Neuronal stem cell (in vitro differentiated cells): Measurements from ENCODE around the gene TMEM41B.
"Not testable (repeated sequence)": the region's sequence is repeated elsewhere in the genome, so short reads cannot be mapped to it uniquely, and the experiment has no call there.

Source experiments
- DNase-seq: peaks from one replicate; pipeline ENCODE4 v3.0.0-alpha.2; 2013; ENCODE audit warnings: low spot score
- H2AFZ ChIP-seq: one replicate; pipeline ENCODE4 v1.6.1; 2013; ENCODE audit warnings: mild to moderate bottlenecking, low read length, inconsistent platforms
- H2AK5ac ChIP-seq: 2 replicates; pipeline ENCODE4 v1.6.1; 2013; ENCODE audit warnings: low read depth, mild to moderate bottlenecking, inconsistent platforms, low read length, moderate library complexity, mixed read lengths
- H2BK120ac ChIP-seq: 2 replicates; pipeline ENCODE4 v1.6.1; 2013; ENCODE audit warnings: low read depth, mild to moderate bottlenecking, inconsistent platforms, low read length, moderate library complexity, mixed read lengths
- H2BK12ac ChIP-seq: one replicate; pipeline ENCODE4 v1.6.1; 2013; ENCODE audit warnings: low read length, inconsistent platforms
- H2BK15ac ChIP-seq: 2 replicates; pipeline ENCODE4 v1.6.1; 2013; ENCODE audit warnings: mild to moderate bottlenecking, low read length, inconsistent platforms, mixed read lengths
- H2BK5ac ChIP-seq: one replicate; pipeline ENCODE4 v1.6.1; 2013; ENCODE audit warnings: inconsistent platforms, mild to moderate bottlenecking, low read length, moderate library complexity
- H3K14ac ChIP-seq: one replicate; pipeline ENCODE4 v1.6.1; 2013; ENCODE audit warnings: low read length, inconsistent platforms
- H3K18ac ChIP-seq: 2 replicates; pipeline ENCODE4 v1.6.1; 2013; ENCODE audit warnings: low read length, inconsistent platforms
- H3K23ac ChIP-seq: 2 replicates; pipeline ENCODE4 v1.6.1; 2013; ENCODE audit warnings: low read depth, mild to moderate bottlenecking, mixed read lengths, low read length, inconsistent platforms; ENCODE audit not compliant: poor library complexity
- H3K27ac ChIP-seq: replicated peaks from 3 replicates; pipeline ENCODE4 v1.5.1; 2013; ENCODE audit warnings: low read length, inconsistent platforms
- H3K27me3 ChIP-seq, 3 experiments: 2 replicates each; pipeline ENCODE4 v1.6.1; 2013; ENCODE audit warnings: low read length in 3 of 3, mild to moderate bottlenecking in 2 of 3, inconsistent platforms in 1 of 3, low read depth in 1 of 3, mixed read lengths in 1 of 3, moderate library complexity in 1 of 3; ENCODE audit not compliant: control insufficient read depth in 3 of 3, insufficient read depth in 3 of 3
- H3K36me3 ChIP-seq, 2 donors: replicated peaks in 1 of 2; 2 replicates each; pipeline ENCODE4 v1.6.1; 2013; ENCODE audit warnings: low read length in 2 of 2; ENCODE audit not compliant: control insufficient read depth in 2 of 2, insufficient read depth in 2 of 2
- H3K4ac ChIP-seq: 2 replicates; pipeline ENCODE4 v1.6.1; 2013; ENCODE audit warnings: inconsistent platforms, mild to moderate bottlenecking, low read length, moderate library complexity
- H3K4me1 ChIP-seq, 2 donors: 1 replicate in 1 of 2; 2 replicates in 1 of 2; pipeline ENCODE4 v1.6.1; 2013; ENCODE audit warnings: low read length in 2 of 2, low read depth in 1 of 2; ENCODE audit not compliant: control insufficient read depth in 2 of 2, insufficient read depth in 1 of 2
- H3K4me2 ChIP-seq: one replicate; pipeline ENCODE4 v1.6.1; 2013; ENCODE audit warnings: mild to moderate bottlenecking, low read length, inconsistent platforms; ENCODE audit not compliant: insufficient read depth, poor library complexity, severe bottlenecking
- H3K4me3 ChIP-seq, 2 donors: 2 replicates each; pipeline ENCODE4 v1.5.1; 2013; ENCODE audit warnings: low read length in 2 of 2, mild to moderate bottlenecking in 2 of 2, inconsistent platforms in 1 of 2, moderate library complexity in 1 of 2
- H3K79me1 ChIP-seq: one replicate; pipeline ENCODE4 v1.6.1; 2013; ENCODE audit warnings: low read depth, mild to moderate bottlenecking, inconsistent platforms, low read length, moderate library complexity
- H3K9ac ChIP-seq: one replicate; pipeline ENCODE4 v1.6.1; 2013; ENCODE audit warnings: mild to moderate bottlenecking, low read depth, low read length, inconsistent platforms; ENCODE audit not compliant: poor library complexity
- H3K9me3 ChIP-seq, 2 donors: replicated peaks in 1 of 2; 2 replicates each; pipeline versions ENCODE3 to v1.6.1; 2013; ENCODE audit warnings: low read length in 2 of 2, mild to moderate bottlenecking in 2 of 2, inconsistent platforms in 1 of 2, low read depth in 1 of 2, mixed read lengths in 1 of 2, moderate library complexity in 1 of 2; ENCODE audit not compliant: control insufficient read depth in 2 of 2, insufficient read depth in 1 of 2
- H4K8ac ChIP-seq: one replicate; pipeline ENCODE4 v1.6.1; 2013; ENCODE audit warnings: low read depth, mild to moderate bottlenecking, inconsistent platforms, low read length, moderate library complexity
- H4K91ac ChIP-seq: one replicate; pipeline ENCODE4 v1.6.1; 2013; ENCODE audit warnings: low read length, low read depth, mild to moderate bottlenecking, inconsistent platforms; ENCODE audit not compliant: poor library complexity
- WGBS, 2 donors: extraction: QIAGEN DNeasy Blood & Tissue Kit; methylation state at CpG; one replicate each; pipeline ENCODE4 v1.1.7; 2013; ENCODE audit warnings: missing lambda C conversion rate in 2 of 2, mixed read lengths in 1 of 2; ENCODE audit not compliant: insufficient read length in 2 of 2, insufficient replicate concordance in 1 of 2; ENCODE audit errors: extremely low coverage in 2 of 2; 5-methylcytosine and 5-hydroxymethylcytosine counted together

TMEM41B gene

DNA sequence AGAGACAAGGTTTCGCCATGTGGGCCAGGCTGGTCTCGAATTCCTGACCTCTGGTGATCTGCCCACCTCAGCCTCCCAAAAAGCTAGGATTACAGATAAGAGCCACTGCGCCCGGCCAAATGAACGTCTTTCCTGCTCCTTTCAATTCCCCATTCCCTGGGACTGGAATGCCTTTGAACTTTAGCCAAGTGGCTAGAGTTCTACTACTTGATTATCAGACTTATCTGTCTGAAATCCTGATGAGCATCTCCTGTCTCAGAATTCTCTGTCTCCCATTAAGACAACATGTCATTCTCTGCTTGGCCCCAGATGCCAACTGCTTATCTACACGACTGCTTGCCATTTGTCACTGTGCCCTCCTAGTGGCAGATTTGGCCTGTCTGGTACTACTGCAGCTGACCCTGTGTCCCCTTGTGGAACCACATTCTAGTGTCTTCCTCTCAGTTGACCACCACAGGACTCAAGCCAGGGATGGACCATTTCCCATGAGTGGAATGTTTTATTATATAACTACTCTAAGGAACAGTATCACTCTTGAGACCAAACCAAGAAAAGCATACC, 37.0 kb upstream of the TMEM41B start:
- H2BK120ac ChIP-seq, result no peak overlapping the region
- no peak overlapping the region for H4K8ac ChIP-seq
- no peak overlapping the region for H3K9ac ChIP-seq
- H3K27me3 ChIP-seq, result peaks cover 0 to 3% (median 0%) of the 10 kb centered on the region in 3 experiments
- no peak overlapping the region for H3K4me2 ChIP-seq
- no peak overlapping the region for H3K4ac ChIP-seq
- no peaks in the 10 kb centered on the region for H3K36me3 ChIP-seq
- H2BK5ac ChIP-seq, result no peak overlapping the region
- H3K4me1 ChIP-seq, result no peaks in the 10 kb centered on the region
- H2BK15ac ChIP-seq, result no peak overlapping the region
- no peak overlapping the region for H2AK5ac ChIP-seq
- no peak overlapping the region for H3K23ac ChIP-seq
- H3K4me3 ChIP-seq, result no peak overlapping the region
- H3K18ac ChIP-seq, result no peak overlapping the region
- no CpG with 5 or more reads among the region's 6 CpGs for WGBS, 2 donors
- no peak overlapping the region for H2AFZ ChIP-seq
- H3K79me1 ChIP-seq, result no peaks in the 10 kb centered on the region
- H3K27ac ChIP-seq, result no peak overlapping the region
- no peak overlapping the region for H3K14ac ChIP-seq
- H2BK12ac ChIP-seq, result no peak overlapping the region
- H4K91ac ChIP-seq, result no peak overlapping the region
- no peak for DNase-seq
- H3K9me3 ChIP-seq, result no peaks in the 10 kb centered on the region

DNA sequence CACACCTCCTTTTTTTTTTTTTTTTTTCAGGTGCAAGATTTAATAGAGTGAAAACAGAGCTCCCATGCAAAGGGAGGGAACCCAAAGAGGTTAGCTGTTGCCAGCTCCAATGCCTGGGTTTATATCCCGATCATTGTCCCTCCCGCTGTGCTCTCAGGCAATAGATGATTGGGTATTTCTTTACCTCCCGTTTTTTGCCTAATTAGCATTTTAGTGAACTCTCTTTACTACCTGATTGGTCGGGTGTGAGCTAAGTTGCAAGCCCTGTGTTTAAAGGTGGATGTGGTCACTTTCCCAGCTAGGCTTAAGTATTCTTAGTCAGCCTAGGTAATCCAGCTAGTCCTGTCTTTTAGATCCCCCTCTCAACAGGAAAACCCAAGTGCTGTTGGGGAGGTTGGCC, 33.4 kb upstream of the TMEM41B start:
- not testable (repeated sequence) for H3K36me3 ChIP-seq, H3K4ac ChIP-seq, H3K9me3 ChIP-seq, H3K4me2 ChIP-seq, H3K14ac ChIP-seq, H2BK120ac ChIP-seq, H2BK5ac ChIP-seq, H3K4me3 ChIP-seq, H2BK12ac ChIP-seq, H4K8ac ChIP-seq, H3K4me1 ChIP-seq, H4K91ac ChIP-seq, H3K9ac ChIP-seq, H2BK15ac ChIP-seq, H3K79me1 ChIP-seq, H3K23ac ChIP-seq, H3K18ac ChIP-seq, DNase-seq, H2AK5ac ChIP-seq, H3K27ac ChIP-seq, H2AFZ ChIP-seq, H3K27me3 ChIP-seq
- no CpG with 5 or more reads among the region's 4 CpGs for whole genome bisulfite sequencing, 2 donors

DNA sequence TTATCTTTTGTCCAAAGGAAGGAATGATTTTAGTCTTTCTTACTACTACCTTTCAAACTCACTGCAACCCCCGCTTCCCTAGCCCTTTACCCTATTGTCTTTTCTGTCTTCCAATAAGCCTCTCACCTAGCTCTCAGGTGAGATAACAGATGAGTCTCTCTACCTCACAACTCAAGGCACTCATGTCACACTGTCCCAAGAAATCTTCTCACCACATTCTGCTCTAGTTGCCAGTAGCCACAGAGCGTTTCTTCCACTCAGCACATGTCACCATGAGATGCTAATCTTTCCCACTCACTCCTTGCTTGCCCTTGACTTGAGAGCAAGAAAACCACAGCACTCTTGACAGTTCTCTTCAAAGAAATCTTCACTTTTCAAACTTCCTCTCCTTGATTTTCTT, 32.7 kb upstream of the TMEM41B start:
- no peak overlapping the region for H3K9ac ChIP-seq
- H2BK15ac ChIP-seq, result no peak overlapping the region
- no peak overlapping the region for H3K4me3 ChIP-seq
- H3K79me1 ChIP-seq, result no peaks in the 10 kb centered on the region
- WGBS, 2 donors, result no CpG with 5 or more reads among the region's 2 CpGs
- no peak overlapping the region for H2AFZ ChIP-seq
- no peak overlapping the region for H2BK5ac ChIP-seq
- no peaks in the 10 kb centered on the region for H3K36me3 ChIP-seq
- H2BK12ac ChIP-seq, result no peak overlapping the region
- H3K27me3 ChIP-seq, result peaks cover 0 to 3% (median 0%) of the 10 kb centered on the region in 3 experiments
- H3K27ac ChIP-seq, result no peak overlapping the region
- H4K8ac ChIP-seq, result no peak overlapping the region
- no peak overlapping the region for H4K91ac ChIP-seq
- no peaks in the 10 kb centered on the region for H3K9me3 ChIP-seq
- no peak overlapping the region for H2BK120ac ChIP-seq
- H3K14ac ChIP-seq, result no peak overlapping the region
- H3K23ac ChIP-seq, result no peak overlapping the region
- no peak overlapping the region for H3K4me2 ChIP-seq
- H3K4ac ChIP-seq, result no peak overlapping the region
- DNase-seq, result no peak
- no peak overlapping the region for H2AK5ac ChIP-seq
- H3K18ac ChIP-seq, result no peak overlapping the region
- no peaks in the 10 kb centered on the region for H3K4me1 ChIP-seq

DNA sequence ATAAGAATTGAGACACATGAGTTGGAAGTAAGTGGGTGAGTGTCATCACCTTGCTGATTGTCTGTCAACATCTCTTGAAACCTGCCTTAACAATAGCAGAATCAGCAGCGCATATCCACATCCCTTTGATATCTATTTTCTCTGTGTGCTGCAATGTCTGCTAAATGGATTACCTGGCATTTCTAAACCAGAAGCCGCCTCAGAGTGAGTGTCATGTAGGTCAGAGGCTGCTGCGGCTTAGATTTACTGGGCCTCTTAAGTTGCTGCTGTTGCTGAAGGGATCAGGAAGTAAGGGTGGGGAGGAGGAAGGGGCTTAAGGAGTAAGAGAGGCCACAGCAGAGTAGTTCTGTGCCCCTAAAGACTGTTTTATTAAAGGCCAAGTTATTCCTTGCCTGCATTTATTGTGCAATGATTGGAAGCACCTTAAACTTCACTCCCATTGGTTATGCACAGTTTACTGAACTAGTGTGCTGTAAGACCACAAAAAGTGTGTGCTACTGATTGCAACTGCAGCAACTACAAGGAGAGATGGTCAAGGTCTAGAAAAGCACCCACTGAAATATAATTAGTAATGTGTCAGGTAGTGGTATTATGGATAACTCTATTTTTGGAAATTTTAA, 29.8 kb upstream of the TMEM41B start:
- no peak overlapping the region for H2AK5ac ChIP-seq
- H3K9ac ChIP-seq, result no peak overlapping the region
- H2AFZ ChIP-seq, result peak overlapping the region; percentile 9
- no peak overlapping the region for H3K14ac ChIP-seq
- H3K27me3 ChIP-seq, result peaks cover 0 to 3% (median 0%) of the 10 kb centered on the region in 3 experiments
- H3K18ac ChIP-seq, result no peak overlapping the region
- H2BK12ac ChIP-seq, result no peak overlapping the region
- no peak overlapping the region for H3K4ac ChIP-seq
- no peak overlapping the region for H2BK15ac ChIP-seq
- H4K91ac ChIP-seq, result no peak overlapping the region
- WGBS, 2 donors, result no CpG with 5 or more reads among the region's 3 CpGs
- H3K4me2 ChIP-seq, result no peak overlapping the region
- H3K23ac ChIP-seq, result no peak overlapping the region
- H3K79me1 ChIP-seq, result no peaks in the 10 kb centered on the region
- no peak overlapping the region for H2BK120ac ChIP-seq
- H4K8ac ChIP-seq, result no peak overlapping the region
- H3K9me3 ChIP-seq, result no peaks in the 10 kb centered on the region
- no peak overlapping the region for H2BK5ac ChIP-seq
- H3K4me3 ChIP-seq, result no peak overlapping the region
- H3K4me1 ChIP-seq, result no peaks in the 10 kb centered on the region
- no peak for DNase-seq
- no peak overlapping the region for H3K27ac ChIP-seq
- H3K36me3 ChIP-seq, result no peaks in the 10 kb centered on the region
